Testis (tissue), 2 donors: ENCODE data around the gene PEMT.

Experiments used
- POLR2A ChIP-seq: fragments of 450-650 bp; IDR thresholded peaks from one replicate; pipeline ENCODE4 v1.6.1; 2017; ENCODE audit warnings: antibody characterized with exemption, mild to moderate bottlenecking, moderate library complexity
- TF ChIP-seq, protein P1 (sequence below), 3 experiments: fragments of 450-650 bp in 2 of 3; fragments of 200-600 bp in 1 of 3; sonication (generic) in 1 of 3; IDR thresholded peaks; one replicate each; pipeline ENCODE4 v1.5.1; 2016 to 2019; ENCODE audit warnings: antibody characterized with exemption in 3 of 3, mild to moderate bottlenecking in 2 of 3, moderate library complexity in 1 of 3

DNA sequence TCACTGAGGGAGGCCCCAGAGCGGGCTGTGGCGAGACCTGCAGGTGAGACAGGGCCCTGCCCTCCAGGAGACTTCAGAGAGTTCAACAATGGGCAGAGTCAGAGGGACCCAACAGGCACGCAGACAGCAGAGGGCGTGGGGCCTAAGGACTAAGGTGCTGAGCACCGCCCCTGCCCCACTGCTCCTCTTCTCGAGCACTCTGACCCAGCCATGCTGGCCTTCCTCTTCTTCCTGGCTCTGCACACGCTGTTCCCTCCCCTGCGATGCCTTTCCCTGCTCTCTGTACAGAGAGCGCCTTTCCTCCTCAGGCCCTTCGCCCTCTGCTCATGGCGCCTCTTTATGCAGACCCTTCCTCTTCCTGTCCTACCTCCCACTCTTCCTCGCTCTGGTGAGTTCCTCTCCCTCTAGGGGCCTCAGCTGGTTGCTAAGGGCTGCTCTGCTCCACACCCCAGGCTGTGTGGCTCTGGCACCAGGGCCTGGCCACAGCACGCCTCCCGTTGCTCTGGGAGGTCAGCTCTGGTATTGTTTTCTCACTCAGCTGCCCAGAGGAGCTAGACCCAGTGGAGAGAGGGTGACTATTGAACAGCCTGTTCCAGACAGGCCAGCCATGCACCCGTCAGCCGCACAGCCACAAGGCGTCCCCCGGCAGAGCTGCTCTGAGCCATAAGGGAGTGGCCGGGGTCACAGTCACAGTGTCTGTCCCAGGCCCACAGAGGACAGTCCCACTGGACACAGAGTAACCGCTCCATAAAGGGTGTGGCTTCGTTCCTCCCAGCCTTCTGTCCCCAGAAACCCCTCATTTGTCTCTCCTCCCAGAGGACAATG, 81.7 kb downstream of the PEMT start:
- TF ChIP-seq, protein P1, sequence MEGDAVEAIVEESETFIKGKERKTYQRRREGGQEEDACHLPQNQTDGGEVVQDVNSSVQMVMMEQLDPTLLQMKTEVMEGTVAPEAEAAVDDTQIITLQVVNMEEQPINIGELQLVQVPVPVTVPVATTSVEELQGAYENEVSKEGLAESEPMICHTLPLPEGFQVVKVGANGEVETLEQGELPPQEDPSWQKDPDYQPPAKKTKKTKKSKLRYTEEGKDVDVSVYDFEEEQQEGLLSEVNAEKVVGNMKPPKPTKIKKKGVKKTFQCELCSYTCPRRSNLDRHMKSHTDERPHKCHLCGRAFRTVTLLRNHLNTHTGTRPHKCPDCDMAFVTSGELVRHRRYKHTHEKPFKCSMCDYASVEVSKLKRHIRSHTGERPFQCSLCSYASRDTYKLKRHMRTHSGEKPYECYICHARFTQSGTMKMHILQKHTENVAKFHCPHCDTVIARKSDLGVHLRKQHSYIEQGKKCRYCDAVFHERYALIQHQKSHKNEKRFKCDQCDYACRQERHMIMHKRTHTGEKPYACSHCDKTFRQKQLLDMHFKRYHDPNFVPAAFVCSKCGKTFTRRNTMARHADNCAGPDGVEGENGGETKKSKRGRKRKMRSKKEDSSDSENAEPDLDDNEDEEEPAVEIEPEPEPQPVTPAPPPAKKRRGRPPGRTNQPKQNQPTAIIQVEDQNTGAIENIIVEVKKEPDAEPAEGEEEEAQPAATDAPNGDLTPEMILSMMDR (IDR thresholded peaks at IDR 0.05) = no peak
- TF ChIP-seq POLR2A = no peak
